ENCODE data around the gene FOXL3.

DNA sequence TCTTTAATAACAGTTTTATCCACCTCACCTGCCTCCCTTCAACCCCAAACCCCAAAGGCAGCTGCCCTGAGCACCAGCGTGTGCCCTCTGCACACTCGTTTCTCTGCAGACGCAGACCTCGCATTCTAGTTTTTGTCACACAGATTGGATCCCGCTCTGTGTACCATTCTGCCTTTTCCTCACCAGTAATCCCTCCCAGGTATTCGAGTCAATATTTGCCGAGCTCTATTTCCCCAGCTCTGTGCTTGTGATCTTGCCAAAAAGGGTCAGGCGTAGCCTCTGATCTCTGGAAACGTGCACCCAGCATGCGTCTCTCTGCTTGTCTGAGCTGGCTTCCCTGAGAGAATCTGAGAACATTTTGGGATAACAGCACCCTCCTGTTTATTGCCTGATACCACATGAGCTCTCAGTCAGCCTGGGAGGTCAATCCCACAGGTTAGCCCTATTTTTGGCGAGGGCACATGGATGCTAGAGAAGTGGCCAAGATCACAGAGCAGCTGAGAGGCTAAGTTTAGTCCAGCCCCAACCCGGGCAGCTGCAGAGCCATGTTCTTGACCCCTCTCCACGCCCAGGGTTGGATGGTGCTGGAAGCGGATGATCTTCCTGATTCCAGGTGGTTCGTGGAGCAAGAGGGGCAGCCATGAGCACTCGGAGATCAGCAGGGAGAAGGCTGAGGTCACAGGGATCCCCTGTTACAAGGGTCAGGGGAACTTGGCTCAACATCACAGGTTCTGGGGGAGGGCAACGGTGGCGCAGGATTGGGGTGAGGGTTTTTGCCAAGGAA is 29.1 kb downstream of the FOXL3 start:
- no peak for TF ChIP-seq POLR2AphosphoS5 (IDR thresholded peaks at IDR 0.05; ENCODE audit: low read depth, low read length)
- TF ChIP-seq SIN3A (IDR thresholded peaks at IDR 0.05; ENCODE audit: borderline replicate concordance, insufficient read depth, low read length), result no peak
- no peak for TF ChIP-seq TAF1 (IDR thresholded peaks at IDR 0.05; ENCODE audit: borderline replicate concordance, insufficient read depth, low read length)
- TF ChIP-seq, protein P1, sequence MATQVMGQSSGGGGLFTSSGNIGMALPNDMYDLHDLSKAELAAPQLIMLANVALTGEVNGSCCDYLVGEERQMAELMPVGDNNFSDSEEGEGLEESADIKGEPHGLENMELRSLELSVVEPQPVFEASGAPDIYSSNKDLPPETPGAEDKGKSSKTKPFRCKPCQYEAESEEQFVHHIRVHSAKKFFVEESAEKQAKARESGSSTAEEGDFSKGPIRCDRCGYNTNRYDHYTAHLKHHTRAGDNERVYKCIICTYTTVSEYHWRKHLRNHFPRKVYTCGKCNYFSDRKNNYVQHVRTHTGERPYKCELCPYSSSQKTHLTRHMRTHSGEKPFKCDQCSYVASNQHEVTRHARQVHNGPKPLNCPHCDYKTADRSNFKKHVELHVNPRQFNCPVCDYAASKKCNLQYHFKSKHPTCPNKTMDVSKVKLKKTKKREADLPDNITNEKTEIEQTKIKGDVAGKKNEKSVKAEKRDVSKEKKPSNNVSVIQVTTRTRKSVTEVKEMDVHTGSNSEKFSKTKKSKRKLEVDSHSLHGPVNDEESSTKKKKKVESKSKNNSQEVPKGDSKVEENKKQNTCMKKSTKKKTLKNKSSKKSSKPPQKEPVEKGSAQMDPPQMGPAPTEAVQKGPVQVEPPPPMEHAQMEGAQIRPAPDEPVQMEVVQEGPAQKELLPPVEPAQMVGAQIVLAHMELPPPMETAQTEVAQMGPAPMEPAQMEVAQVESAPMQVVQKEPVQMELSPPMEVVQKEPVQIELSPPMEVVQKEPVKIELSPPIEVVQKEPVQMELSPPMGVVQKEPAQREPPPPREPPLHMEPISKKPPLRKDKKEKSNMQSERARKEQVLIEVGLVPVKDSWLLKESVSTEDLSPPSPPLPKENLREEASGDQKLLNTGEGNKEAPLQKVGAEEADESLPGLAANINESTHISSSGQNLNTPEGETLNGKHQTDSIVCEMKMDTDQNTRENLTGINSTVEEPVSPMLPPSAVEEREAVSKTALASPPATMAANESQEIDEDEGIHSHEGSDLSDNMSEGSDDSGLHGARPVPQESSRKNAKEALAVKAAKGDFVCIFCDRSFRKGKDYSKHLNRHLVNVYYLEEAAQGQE (IDR thresholded peaks at IDR 0.05; ENCODE audit: insufficient read depth in 1 of 2, low read depth in 2 of 2, low read length in 2 of 2), result no peak
- TF ChIP-seq FOXP2 (optimal IDR thresholded peaks at IDR 0.05; ENCODE audit: borderline replicate concordance, extremely low read depth, extremely low read length, insufficient read depth), result no peak
